GM12892 (cell line): ENCODE results near the gene FCER1G.
"Not testable (repeated sequence)": the region's sequence is repeated elsewhere in the genome, so short reads cannot be mapped to it uniquely, and the experiment has no call there.

Experiments
- DNase-seq: peaks from one replicate; pipeline ENCODE4 v3.0.0; 2011; ENCODE audit not compliant: insufficient read length
- FAIRE-seq: peaks from 2 replicates; lab custom pipeline; 2011; peaks lifted over from hg19 to GRCh38; lab: Jason Lieb, UNC
- POLR2A ChIP-seq: IDR thresholded peaks from 2 replicates; pipeline ENCODE4 v1.6.1; 2011; ENCODE audit warnings: low read depth, low read length, control low read depth
- POLR2AphosphoS5 ChIP-seq: IDR thresholded peaks from 2 replicates; pipeline ENCODE4 v1.6.1; 2011; ENCODE audit warnings: low read depth, low read length, control low read depth
- TAF1 ChIP-seq: IDR thresholded peaks from 2 replicates; pipeline ENCODE4 v1.6.1; 2011; ENCODE audit warnings: low read depth, mild to moderate bottlenecking, control low read depth, low read length, borderline replicate concordance

FCER1G gene

DNA sequence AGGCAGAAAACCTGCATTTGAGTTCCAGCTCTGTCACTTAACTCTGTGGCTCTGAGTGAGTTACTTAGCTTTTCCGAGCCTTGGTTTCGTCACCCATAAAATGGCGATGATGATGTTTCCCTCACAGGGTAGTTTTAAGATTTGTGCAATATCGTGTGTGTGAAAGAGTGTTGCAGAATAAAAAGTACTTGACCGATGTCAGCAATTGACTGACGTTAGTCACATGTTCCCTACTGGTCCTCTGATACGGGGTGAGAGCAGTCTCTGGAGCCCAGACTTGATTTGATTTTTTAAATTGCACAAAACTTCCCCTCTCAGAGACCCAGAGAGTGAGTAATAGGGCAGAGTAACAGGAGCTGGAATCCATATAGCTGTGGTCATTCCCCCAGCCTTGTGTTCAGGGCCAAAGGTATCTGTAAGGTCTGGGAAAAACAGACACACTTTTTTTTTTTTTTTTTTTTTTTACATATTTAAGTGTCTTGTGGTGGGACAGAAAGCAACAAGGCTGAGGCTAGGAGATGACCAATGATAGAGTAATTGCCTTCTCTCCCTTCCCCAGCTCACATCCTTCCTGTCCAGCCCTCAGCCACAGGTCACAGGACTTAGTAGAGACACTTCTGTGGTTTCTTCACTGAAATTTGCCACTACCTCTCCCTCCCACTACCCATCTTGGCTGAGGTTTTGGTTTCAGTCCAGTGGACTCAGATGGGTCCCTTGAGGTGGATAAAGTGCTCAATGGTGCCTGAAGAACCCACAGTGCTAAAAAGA lies 2.0 kb downstream of the FCER1G start:
- TF ChIP-seq TAF1, result no peak
- no peak for TF ChIP-seq POLR2A
- no peak for TF ChIP-seq POLR2AphosphoS5
- FAIRE-seq, result peak; percentile 78
- no peak for DNase-seq

GRCh38 chr1:161217831-161218230 lies 2.7 kb downstream of the FCER1G start:
- TF ChIP-seq TAF1 (no peak), POLR2A (no peak), POLR2AphosphoS5 (no peak)
- FAIRE-seq (no peak), DNase-seq (no peak)

- no peak for FAIRE-seq
- TF ChIP-seq TAF1 (no peak), POLR2A (no peak), POLR2AphosphoS5 (no peak)
- no peak for DNase-seq
Observed at GRCh38 chr1:161218301-161219077, 3.4 kb downstream of the FCER1G start.

- no peak for DNase-seq
- TF ChIP-seq POLR2AphosphoS5 (no peak), TAF1 (no peak), POLR2A (no peak)
- no peak for FAIRE-seq
Observed at GRCh38 chr1:161219078-161219892, 4.2 kb downstream of the FCER1G start.

DNA sequence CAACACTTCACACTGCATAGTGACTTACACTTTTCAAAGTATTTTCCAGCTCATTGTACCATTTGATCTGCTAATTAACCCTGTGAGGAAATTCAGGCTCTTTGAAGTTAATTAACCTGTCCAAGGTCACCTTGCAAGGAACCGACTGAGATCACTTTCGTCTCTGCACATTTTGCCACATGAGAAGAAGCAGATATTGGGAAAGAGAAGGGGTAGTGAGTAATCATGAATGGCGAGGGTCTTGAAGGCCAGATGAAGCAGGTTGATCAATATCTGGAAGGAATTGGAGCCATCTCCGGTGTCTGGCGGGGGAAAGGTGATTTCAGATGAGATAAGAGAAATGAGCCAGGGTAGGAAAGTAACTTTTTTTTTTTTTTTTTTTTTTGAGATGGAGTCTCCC lies 4.9 kb downstream of the FCER1G start:
- TF ChIP-seq TAF1 (no peak), POLR2A (no peak), POLR2AphosphoS5 (no peak)
- FAIRE-seq (no peak), DNase-seq (no peak)

DNA sequence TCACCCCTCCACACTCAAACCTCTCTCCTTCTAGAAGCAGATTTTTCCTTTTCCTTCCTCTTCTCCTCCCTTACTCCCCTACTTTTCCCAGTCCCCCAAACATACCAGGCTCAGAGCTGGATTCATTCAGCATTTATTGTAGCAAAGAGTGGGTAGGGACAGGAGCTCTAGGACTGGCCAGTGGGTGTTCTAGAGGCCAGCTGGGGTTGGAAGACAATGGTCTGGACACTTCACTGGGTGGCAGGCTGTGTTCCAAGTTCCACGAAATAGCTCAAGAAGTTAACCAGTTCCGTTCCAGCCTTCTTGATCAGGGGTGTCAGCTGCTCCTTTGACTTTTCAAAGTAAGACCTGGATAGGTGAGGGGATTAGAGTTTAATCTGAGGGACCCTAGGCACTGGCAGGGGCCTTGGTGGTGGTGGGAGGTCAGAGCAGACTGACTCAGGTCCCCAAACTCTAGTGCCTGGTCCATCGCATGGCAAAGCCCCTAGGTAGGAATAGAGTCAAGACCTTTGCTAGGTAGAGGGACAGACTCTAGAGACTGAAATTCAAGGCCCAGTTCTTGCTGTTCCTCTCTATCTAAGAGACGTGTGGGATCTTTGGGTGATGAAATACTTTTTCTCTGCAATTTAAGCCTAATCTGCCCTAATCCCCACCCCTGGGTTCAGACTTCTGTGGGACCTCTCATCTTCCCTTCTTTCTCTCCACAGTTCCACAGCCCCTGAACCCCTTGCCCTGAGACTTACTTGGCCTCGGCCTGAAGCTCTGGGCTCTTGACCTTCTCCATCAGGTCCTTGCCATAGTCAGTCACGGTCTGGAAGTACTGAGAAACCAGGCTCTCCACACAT lies 7.3 kb downstream of the FCER1G start:
- TF ChIP-seq TAF1 (no peak), POLR2A (no peak), POLR2AphosphoS5 (no peak)
- DNase-seq (no peak), FAIRE-seq (no peak)

- no peak for DNase-seq
- no peak for FAIRE-seq
- no peak for TF ChIP-seq POLR2A
- no peak for TF ChIP-seq POLR2AphosphoS5
- no peak for TF ChIP-seq TAF1
Observed at GRCh38 chr1:161223805-161224694, 9.0 kb downstream of the FCER1G start.

DNA sequence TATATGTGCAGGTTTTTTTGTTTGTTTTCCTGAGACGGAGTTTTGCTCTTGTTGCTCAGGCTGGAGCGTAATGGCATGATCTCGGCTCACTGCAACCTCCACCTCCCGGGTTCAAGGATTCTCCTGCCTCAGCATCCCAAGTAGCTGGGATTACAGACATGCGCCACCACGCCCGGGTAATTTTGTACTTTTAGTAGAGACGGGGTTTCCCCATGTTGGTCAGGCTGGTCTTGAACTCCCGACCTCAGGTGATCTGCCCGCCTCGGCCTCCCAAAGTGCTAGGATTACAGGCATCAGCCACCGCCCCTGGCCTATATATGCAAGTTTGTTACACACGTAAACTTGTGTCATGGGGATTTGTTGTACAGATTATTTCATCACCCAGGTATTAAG lies 9.6 kb downstream of the FCER1G start:
- DNase-seq, FAIRE-seq: not testable (repeated sequence)

- TF ChIP-seq POLR2A, result no peak
- TF ChIP-seq POLR2AphosphoS5, result no peak
- no peak for TF ChIP-seq TAF1
- DNase-seq (no peak), FAIRE-seq (no peak)
Observed at GRCh38 chr1:161225178-161225533, 10.1 kb downstream of the FCER1G start.

- FAIRE-seq, result peak; percentile 95
- DNase-seq, result peak; percentile 85
- no peak for TF ChIP-seq POLR2AphosphoS5
- 0 out of 2 replicates have a peak, but pooled peaks have one; percentile 40 for TF ChIP-seq POLR2A
- TF ChIP-seq TAF1, result peak; percentile 64; the same call in 1 of the 2 replicates
Observed at GRCh38 chr1:161225534-161226319, 10.6 kb downstream of the FCER1G start, which contains the start of gene TOMM40L. TOMM40L (plus strand) TSS chr1:161226060; CDS start chr1:161226490, 430 bp downstream.
